GM23248 (cell line): ENCODE measurements around the gene EPHB4.

ENCODE experiments used
- EZH2 ChIP-seq: fragments of 200-600 bp; sonication (generic); IDR thresholded peaks from 2 replicates; pipeline ENCODE4 v1.6.1; 2018; ENCODE audit warnings: antibody characterized with exemption, mild to moderate bottlenecking; ENCODE audit not compliant: insufficient read depth, poor library complexity, severe bottlenecking
- EZH2phosphoT487 ChIP-seq: fragments of 200-600 bp; sonication (generic); IDR thresholded peaks from 2 replicates; pipeline ENCODE4 v1.6.1; 2018; ENCODE audit warnings: antibody characterized with exemption, moderate library complexity, mild to moderate bottlenecking, low read depth; ENCODE audit not compliant: insufficient read depth

DNA sequence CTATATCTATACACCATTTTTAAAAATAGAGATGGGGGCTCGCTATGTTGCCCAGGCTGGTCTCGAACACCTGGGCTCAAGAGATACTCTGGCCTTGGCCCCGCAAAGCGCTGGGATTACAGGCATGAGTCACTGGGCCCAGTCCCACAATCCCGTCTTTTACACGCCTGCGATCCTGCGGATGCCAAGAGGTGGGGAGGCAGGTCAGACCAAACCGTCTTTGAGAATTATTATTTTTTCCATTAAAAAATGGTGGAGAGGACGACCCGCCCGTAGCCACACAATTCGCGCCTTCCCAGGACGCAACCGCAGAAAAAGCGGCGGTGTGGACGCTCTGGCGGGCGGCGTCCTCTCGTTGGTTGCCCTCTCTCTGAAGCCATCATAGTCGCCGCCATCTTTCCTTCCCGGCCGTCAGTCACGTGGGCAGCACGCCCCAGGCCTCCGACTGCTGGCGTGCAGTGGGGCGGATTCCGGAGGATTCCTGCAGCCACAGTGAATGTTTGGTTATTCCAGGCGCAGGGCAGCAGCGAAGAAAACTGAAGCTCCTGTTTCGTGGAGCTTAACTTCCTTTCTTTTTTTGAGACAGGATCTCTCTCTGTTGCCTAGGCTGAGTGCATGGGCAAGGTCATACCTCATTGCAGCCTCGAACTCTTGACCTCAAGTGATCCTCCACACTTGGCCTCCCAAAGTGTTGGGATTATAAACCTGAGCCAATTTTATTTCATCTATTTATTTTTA, 9.9 kb upstream of the EPHB4 start:
- TF ChIP-seq EZH2 (no peak), EZH2phosphoT487 (no peak)
